Measurements from ENCODE around the gene CD1C. TPM values are rescaled to one million over a fixed set of nuclear protein-coding genes. Genes with fewer than 3 reads are reported as not detected.

The CD1C gene
- total and polyA plus RNA-seq, 10 of the 15 experiments (the other 5 are each of a cell fraction or from before 2014, with no cell fraction given): 0.82 to 19.0 (median 9.2) TPM

DNA sequence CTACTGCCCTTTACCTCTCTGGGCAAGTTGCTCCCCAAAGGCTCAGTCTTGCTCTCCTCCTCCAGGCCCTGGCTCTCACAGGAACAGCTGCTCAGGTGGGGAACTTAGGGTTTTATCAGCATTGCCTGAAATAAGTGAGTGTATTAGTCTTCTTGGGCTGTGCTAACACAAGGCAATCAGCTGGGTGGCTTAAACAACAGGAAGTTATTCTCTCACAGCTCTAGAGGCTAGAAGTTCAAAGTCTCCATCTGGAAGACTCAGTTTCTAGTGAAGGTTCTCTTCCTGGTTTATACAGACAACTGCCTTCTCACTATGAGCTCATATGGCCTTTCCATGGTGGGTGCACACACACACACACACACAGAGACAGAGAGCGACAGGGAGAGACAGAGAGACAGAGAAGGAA is 2.8 kb upstream of the CD1C start (continued):
- TF ChIP-seq, protein P1, sequence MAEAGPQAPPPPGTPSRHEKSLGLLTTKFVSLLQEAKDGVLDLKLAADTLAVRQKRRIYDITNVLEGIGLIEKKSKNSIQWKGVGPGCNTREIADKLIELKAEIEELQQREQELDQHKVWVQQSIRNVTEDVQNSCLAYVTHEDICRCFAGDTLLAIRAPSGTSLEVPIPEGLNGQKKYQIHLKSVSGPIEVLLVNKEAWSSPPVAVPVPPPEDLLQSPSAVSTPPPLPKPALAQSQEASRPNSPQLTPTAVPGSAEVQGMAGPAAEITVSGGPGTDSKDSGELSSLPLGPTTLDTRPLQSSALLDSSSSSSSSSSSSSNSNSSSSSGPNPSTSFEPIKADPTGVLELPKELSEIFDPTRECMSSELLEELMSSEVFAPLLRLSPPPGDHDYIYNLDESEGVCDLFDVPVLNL (IDR thresholded peaks at IDR 0.05; ENCODE audit: low read depth, low read length): no peak
- TF ChIP-seq STAT3 (IDR thresholded peaks at IDR 0.05; ENCODE audit: low read depth, low read length) (no peak), EZH2 (IDR thresholded peaks at IDR 0.05; ENCODE audit: borderline replicate concordance, control insufficient read depth, low read depth, low read length) (no peak), EGR1 (IDR thresholded peaks at IDR 0.05; ENCODE audit: borderline replicate concordance in 1 of 2, low read depth in 2 of 2, low read length in 2 of 2) (no peak), DPF2 (IDR thresholded peaks at IDR 0.05) (peak; percentile 61; the same call in 1 of the 2 replicates), ZNF274 (IDR thresholded peaks at IDR 0.05; ENCODE audit: insufficient read depth, insufficient read length) (no peak), JUNB (IDR thresholded peaks at IDR 0.05) (peak; percentile 51), CEBPB (IDR thresholded peaks at IDR 0.05; ENCODE audit: borderline replicate concordance in 1 of 2, low read depth in 2 of 2, low read length in 2 of 2) (no peak), NFYA (IDR thresholded peaks at IDR 0.05; ENCODE audit: borderline replicate concordance, low read depth, low read length) (no peak), NR2C1 (IDR thresholded peaks at IDR 0.05) (0 out of 2 replicates have a peak, but pooled peaks have one; percentile 6), BRCA1 (IDR thresholded peaks at IDR 0.05; ENCODE audit: low read depth, low read length) (no peak), NRF1 (conservative IDR thresholded peaks at IDR 0.05; ENCODE audit: low read depth, low read length) (no peak), GABPA (IDR thresholded peaks at IDR 0.05; ENCODE audit: low read depth) (peak; percentile 16; the same call in 1 of the 2 replicates), EP300 (IDR thresholded peaks at IDR 0.05; ENCODE audit: borderline replicate concordance in 1 of 2, control insufficient read depth in 1 of 2, low read depth in 2 of 2, low read length in 2 of 2) (0 out of 4 replicates have a peak, but pooled peaks of 1 of the 2 experiments have one; percentile 10), EED (IDR thresholded peaks at IDR 0.05; ENCODE audit: low read depth) (peak; percentile 78), BCL11A (IDR thresholded peaks at IDR 0.05; ENCODE audit: low read depth, low read length) (no peak), ASH2L (IDR thresholded peaks at IDR 0.05; ENCODE audit: borderline replicate concordance, low read depth) (no peak)
- TF ChIP-seq, protein P2, sequence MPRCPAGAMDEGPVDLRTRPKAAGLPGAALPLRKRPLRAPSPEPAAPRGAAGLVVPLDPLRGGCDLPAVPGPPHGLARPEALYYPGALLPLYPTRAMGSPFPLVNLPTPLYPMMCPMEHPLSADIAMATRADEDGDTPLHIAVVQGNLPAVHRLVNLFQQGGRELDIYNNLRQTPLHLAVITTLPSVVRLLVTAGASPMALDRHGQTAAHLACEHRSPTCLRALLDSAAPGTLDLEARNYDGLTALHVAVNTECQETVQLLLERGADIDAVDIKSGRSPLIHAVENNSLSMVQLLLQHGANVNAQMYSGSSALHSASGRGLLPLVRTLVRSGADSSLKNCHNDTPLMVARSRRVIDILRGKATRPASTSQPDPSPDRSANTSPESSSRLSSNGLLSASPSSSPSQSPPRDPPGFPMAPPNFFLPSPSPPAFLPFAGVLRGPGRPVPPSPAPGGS (IDR thresholded peaks at IDR 0.05; ENCODE audit: borderline replicate concordance, insufficient read depth, low read depth, low read length, poor library complexity, severe bottlenecking): no peak
- TF ChIP-seq, protein P3, sequence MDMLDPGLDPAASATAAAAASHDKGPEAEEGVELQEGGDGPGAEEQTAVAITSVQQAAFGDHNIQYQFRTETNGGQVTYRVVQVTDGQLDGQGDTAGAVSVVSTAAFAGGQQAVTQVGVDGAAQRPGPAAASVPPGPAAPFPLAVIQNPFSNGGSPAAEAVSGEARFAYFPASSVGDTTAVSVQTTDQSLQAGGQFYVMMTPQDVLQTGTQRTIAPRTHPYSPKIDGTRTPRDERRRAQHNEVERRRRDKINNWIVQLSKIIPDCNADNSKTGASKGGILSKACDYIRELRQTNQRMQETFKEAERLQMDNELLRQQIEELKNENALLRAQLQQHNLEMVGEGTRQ (IDR thresholded peaks at IDR 0.05; ENCODE audit: borderline replicate concordance, low read depth, low read length): no peak
- TF ChIP-seq, protein P4, sequence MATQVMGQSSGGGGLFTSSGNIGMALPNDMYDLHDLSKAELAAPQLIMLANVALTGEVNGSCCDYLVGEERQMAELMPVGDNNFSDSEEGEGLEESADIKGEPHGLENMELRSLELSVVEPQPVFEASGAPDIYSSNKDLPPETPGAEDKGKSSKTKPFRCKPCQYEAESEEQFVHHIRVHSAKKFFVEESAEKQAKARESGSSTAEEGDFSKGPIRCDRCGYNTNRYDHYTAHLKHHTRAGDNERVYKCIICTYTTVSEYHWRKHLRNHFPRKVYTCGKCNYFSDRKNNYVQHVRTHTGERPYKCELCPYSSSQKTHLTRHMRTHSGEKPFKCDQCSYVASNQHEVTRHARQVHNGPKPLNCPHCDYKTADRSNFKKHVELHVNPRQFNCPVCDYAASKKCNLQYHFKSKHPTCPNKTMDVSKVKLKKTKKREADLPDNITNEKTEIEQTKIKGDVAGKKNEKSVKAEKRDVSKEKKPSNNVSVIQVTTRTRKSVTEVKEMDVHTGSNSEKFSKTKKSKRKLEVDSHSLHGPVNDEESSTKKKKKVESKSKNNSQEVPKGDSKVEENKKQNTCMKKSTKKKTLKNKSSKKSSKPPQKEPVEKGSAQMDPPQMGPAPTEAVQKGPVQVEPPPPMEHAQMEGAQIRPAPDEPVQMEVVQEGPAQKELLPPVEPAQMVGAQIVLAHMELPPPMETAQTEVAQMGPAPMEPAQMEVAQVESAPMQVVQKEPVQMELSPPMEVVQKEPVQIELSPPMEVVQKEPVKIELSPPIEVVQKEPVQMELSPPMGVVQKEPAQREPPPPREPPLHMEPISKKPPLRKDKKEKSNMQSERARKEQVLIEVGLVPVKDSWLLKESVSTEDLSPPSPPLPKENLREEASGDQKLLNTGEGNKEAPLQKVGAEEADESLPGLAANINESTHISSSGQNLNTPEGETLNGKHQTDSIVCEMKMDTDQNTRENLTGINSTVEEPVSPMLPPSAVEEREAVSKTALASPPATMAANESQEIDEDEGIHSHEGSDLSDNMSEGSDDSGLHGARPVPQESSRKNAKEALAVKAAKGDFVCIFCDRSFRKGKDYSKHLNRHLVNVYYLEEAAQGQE (IDR thresholded peaks at IDR 0.05; ENCODE audit: low read depth, low read length): no peak

Data from GM12878 (cell line).